T1000 (cell line): ENCODE measurements around the gene PAQR7.

Experiments
- DNase-seq: peaks from one replicate; lab custom pipeline; 2025; ENCODE audit warnings: mixed read lengths; lab: John Stamatoyannopoulos, UW

PAQR7 gene, protein sequence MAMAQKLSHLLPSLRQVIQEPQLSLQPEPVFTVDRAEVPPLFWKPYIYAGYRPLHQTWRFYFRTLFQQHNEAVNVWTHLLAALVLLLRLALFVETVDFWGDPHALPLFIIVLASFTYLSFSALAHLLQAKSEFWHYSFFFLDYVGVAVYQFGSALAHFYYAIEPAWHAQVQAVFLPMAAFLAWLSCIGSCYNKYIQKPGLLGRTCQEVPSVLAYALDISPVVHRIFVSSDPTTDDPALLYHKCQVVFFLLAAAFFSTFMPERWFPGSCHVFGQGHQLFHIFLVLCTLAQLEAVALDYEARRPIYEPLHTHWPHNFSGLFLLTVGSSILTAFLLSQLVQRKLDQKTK

DNA sequence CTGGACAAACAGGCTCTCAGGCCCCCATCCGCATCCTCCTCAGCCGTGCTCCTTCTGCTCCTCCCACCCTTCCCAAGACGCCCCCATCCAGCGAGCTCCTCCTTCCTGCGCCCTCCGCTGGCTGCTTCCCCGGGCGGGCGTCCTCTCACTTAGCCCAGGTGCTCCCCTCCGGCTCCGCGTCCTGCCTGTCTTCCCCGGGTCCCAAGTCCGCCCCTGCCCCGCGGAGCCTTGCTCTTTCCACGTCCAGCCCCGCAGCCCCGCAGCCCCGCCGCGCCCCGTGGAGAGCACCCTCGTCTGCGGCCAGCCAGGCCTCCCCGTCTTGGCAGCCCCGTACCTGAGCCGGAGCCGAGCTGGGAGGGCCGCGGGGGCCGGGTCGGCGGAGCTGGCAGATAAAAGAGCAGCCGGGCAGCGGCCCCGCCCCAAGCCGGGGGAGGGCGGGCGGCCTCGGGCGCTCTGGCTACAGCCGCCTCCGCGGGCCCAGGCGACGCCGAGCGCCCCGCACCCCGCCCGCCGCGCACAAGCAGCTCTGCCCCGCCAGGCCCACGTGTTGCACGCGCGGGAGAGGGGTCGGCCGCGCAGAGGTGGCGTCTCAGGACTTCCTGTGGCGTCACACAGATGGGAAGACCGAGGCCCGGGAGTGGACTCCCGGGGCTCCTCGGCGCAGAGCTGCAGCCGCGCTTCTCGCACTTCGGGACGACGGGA lies at the start of gene PAQR7:
Gene PAQR7, minus strand, starts transcription at position 555 of the 702 bp plus-strand sequence. CDS start 11,869 bp downstream, outside the sequence.
- DNase-seq, result peak; percentile 69

DNA sequence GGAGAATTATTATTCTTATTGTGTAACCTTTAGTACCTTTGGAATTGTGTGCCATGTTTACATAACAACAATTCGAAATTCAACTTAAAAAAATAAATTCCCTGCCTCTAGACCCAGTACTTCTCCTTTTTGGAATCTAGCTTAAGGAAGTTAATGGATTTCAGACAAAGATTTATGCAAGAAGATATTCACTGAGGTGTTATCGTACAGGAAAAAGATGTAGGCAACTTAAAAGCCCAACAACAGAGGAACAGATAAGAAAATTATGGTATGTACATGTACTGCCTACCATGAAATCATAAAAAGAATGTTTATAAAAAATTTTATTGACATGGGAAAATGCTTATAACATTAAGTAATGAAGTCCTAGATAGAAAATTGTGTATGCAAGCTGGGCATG lies 48.9 kb upstream of the PAQR7 start:
- DNase-seq, result no peak

DNA sequence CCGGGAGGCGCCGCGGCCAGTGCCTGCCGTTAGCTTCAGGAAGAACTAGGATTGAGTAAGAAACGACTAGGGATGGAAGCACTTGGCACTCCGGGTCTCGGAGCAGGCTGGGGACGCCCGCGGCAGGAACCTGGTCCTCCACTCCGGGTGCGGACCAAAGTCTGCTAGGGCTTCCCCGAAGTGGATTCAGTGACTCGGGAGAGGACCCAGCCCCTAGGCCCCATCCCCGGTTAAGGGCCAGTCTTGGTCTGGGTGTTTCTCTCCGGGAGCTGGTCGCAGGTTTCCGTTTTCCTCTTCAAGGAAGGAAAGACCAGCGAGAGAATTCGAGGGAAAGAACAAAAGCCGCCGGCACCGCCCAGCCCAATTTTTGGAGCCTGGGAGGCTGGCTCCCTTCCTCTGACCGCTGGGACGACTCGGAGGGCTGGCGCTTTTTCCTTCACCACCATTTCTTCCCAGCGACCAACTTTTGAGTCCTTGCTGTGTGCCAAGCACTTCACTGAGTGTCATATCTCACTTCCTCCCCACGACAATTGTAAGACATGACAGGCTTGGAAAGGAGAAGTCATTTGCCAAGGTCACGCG lies 47.6 kb upstream of the PAQR7 start:
- no peak for DNase-seq

DNA sequence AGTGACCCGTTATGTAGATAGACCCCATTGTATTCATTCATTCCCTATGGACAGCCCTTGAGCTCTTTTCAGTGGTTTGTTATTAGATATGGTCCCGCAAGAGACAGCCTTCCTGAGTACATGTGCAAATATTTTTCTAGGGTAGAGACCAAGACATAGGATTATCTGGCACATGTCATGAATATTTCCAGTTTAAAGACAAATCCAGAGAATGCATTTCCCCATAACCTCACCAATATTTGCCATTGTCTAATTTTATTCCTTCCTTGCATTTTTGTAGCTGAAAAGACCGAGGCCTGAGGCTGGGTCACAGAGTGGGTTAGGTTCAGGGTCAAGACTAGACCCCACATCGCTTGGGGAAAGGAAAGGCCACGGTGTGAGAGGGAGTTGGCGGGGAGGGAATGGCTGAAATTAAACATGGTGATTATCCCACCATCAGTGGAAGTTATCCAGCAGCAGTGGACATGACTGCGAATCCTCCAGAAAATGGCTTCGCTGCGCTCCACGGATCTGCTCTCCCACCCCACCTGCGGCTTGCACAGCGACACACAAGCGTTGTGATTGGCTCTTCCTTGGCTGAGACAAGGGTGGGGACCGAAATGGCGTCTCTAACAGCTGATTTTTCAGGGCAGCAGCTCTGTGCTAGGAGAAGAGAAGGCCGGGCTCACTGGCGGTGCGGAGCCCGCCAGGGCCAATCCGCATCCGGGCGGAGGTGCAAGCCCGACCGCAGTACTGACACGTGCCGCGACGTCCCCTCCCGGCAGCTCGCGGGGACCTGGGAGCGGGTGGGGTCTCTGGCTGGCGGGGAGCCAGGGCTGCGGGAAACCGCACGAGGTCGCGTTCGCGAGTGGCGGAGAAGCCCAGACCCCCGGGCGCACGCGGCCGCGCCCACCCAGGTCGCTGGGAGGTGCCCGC lies 46.8 kb upstream of the PAQR7 start:
- DNase-seq, result no peak

DNA sequence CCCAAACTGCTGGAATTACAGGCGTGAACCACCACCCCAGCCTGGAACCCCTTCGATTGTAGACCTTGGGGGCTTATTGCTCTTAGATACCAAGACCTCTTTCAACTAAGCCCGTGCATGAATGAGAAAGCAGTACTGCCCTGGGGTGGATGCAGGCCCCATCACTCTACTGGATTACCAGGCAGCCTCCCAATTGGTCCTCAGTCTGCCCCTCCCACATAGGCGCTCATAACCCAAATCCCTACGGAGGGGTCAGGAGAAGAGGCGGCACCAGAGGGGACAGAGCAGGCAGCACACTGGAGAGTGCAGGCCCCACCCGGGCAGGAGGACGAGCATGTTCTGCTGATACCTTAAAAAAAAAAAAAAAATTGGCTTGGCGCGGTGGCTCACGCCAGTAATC lies 43.1 kb upstream of the PAQR7 start:
- DNase-seq, result no peak

DNA sequence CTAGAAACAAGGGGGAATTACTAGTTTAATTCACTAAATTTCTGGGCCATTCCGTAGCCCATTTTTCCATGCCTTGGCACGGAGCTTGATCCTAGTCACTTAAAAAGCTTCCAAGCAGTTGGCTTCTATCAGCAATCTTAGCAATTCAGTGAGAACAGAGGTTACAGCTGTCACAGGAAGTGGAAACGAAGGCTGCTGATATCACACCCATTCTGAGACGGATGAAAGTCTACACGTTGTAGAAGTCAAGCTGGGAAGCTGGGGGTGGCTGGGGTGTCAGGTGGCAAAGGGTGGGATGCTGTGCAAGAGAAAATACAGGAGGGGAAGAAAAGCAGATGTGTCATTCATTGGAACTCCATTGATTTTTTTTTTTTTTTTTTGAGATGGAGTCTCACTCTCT lies 42.5 kb upstream of the PAQR7 start:
- DNase-seq, result no peak

DNA sequence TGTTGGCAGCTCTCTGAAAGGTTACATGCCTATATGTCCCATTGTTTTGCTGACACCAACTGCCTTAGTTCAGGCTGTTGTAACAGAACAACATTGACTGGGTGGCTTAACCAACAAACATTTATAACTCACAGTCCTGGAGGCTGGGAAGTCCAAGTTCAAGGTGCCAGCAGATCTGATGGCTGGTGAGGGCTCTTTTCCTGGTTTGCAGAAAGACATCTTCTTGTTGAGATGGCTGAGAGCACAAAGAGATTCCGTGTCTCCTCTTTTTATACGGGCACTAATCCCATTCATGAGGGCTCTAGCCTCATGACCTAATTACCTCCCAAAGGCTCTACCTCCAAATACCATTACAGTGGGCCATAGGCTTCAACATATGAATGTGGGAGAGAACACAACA lies 41.0 kb upstream of the PAQR7 start:
- DNase-seq, result no peak

DNA sequence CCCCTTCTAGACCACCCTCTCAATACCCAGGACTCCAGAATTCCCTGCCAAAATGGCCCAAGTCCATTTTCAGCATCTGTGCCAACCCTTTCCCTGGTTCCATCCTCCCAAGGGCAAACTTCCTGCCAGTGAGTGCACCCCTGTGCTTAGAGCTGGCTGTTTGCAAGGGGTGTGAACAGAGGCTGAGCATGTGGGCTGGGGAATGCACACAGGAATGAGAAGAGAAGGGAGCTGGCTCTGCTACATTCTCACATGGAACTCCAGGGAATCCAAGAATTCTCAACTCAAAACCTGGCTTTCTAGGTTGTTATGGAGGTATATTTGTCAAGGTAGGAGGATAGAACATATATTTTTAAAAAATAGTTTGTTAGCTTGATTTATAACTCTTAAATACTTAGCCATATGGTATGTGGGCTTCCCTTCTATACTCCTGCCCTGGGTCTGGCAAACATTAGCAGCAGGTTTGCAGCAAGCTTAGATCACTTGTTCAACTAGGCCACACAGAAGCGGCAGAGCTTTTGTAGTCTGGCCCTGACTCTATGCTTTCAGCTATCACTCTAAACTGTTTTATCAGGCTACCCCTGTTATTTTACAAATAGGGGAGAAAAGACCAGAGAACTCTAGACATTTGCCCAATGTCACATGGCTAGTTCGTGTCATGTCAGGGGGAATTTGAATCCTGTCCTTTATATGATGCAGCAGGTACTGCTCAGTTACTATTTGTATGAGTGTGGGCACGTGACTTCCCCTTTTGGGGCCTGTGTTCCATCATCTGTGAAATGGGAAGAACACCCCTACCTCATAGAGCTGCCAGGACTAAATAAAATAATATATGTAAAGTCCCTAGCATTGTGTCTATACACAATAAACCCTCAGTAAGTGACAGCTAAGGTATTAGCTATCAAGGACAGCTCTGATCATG lies 38.8 kb upstream of the PAQR7 start:
- no peak for DNase-seq

DNA sequence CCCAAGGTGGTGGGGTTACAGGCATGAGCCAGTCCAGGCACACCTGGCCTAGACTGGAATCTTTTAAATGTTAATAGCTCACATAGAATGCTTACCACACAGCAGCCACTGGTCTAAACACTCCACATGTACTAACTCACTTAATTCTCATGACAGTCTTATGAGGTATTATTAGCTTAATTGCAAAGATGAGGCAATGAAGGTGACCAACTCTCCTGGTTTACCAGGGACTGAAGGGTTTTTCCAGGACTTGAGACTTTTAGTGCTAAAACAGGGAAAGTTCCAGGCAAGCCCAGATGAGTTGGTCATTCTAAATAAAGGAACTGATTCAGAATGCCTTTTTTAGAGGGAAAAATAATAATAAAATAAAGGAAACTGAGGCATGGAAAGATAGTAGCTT lies 37.7 kb upstream of the PAQR7 start:
- no peak for DNase-seq

DNA sequence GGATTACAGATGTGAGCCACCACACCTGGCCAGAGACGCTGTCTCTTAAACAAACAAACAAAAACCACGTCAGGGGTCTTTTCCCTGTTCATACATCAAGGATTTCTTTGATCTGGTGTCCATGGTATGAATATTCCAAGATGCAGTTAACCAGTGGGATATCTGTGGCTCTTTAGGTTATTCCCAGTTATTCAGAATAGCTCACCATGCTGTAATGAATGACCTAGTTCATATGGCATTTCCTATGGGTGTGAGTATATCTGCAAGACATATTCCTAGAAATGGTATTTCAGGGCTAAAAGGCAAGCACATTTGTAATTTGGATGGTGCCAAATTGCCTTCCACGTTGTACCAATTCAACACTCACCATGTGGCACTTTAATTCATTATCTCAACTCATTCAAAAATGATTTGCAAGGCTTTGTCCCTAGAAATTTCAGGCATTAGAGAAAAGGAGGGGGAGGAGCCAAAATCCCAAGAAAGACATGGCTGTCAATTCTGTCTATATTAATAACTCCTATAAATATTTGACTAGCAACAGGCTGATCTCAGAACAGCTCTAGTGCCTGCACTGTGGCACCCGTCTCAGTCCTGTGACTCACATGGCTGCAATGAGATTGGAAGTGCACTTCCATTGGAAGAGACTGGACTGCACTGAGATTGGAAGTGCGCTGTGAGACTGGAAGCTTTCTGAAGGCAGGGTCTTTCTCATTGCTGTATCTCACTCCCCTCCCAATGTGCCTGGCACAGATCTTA lies 36.7 kb upstream of the PAQR7 start:
- DNase-seq, result no peak

DNA sequence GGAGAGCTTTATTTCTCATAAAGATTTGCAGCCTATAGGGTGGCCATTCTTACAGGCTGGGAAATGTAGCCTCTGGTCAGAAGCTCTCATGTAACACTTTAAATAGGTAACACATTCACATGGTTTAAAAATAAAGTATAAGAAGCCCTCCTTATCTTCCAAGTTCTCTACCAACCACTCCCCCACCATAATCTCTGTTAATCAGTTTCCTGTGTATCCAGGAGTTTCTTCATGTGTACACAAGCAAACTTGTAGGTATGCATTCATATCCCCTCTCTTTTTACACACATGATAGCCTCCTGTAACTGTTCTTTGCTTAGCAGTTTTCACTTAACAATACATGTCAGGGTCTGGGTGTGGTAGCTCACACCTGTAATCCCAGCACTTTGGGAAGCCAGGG lies 35.7 kb upstream of the PAQR7 start:
- no peak for DNase-seq

DNA sequence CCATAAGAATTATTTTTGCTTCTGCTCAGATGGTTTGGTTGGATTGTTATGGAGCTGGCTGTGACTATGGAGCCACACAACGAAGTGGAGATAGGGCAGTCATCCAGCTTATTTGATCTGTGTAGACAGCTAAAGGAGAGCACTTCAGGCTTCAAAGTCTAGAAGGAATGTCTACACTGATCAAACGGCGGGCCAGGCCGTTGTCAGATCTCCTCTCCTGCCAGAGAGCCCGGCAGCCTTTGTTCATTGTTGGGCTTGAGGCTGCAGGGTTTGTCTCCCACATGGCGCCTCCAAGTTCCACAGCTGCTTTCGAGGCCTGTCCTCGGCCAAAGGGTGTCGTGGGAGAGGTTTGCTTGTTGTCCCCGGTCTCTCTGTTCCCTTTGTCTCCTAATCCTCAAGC lies 33.5 kb upstream of the PAQR7 start:
- no peak for DNase-seq

DNA sequence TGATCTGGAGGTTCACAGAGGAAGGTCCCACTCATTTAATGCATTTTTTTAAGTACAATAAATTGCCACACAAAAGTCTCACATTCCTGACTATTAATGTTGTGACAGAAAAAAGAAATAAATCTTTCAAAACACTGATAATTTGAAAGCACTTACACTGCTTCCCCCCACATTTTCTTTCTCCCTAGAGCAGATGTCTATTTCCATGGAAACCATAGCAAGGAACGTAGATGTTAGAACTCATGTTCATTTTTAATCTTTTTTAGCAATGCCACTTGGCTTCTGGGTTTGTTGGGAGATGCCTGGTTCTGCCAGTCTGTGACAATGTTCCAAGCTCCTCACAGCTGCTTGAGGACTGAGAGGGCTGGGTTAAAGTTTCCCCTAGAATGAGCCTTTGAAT lies 32.7 kb upstream of the PAQR7 start:
- no peak for DNase-seq

DNA sequence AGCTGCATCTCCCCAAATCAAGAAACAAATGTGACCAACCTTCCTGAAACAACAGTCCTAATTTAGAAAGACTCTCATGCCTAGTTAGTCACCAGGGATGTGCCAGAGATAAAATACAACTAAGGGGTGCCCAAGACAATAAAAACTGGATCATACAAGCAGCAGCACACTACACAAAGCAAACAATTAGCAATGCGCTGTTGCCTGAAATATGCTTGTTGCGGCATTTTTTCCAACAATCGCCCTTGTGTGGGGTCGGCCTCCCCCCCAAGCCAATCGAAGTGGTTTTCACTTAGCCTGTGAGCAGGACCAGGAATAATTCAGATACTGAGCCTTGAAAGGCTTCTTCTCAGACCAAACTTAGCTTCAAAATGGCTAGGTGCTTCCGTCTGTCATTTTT lies 32.1 kb upstream of the PAQR7 start:
- DNase-seq, result no peak

DNA sequence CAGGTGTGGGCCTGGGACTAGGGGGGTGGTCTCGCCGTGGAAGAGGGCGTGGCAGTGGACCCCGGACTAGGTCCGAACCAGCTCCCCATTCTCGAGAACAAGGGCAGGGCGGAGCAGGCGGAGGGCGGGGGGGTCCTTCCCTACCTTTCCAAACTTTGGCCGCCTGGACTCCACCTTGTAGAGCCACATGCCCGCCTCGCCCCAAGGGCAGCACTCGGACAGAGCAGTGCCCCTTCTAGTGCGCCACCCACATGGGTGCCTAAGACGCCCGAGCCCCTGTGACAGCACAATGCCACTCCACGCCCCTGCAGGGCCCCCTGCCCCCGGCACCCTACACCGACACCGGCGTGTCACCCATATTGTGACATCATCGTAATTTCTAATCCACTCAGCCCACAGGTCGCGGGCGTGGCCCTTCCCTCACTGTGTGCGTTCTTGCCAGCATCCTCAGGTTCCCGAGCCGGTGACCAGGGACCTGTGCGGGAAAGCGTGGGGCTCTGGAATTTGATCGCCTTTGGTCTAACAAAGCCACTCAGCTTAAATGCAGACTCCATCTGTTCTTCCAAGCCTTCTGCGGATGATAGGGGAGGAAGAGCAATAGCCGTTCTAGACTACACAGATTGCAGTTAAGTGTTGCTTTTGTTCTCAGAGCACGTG lies 31.3 kb upstream of the PAQR7 start:
- DNase-seq, result no peak

DNA sequence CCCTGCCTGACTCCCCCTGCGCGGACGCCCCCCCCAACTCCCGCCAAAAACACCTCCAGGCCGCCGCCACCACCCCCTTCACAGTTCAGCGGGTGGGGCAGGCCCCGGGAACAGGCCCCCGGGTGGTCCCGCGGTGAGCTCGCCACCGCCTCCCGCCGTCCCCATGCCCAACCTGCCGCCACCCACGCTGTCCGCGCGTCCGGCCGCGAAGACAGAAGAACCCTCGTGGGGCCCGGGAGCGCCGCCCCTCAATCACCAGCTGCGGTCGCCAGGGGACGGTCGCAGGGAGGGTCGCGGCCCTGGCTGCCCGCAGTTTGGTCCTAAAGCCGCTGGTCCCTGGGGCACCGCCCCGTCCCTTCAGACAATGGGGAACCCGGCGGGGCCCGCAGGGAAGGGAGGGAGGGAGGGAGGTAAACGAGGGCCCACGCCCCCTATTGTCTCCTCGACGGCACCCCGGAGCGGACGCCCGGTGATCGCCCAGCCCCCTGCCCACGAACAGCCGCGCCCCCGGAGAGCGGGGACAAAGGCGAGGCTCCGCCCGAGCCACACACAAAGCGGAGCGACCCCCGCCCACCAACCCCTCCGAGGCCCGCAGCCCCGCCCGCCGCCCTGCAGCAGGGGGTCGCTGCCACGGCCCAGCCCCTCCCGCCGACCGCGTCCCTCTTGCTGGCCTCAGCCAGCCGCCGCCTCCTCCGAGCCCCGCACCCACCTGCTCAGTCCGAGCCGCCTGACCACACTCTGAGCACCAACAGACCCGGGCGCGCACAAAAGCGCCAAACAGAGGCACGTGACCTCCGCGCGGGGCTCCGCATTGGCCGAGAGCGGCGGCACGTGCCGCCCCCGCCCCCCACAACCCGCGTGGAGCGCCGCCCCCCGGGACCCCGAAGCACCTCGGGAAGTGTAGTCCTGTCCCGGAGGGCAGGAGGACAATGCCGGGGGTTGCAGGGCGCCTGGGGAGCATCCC lies 30.5 kb upstream of the PAQR7 start, which contains the start of gene STMN1:
Gene STMN1, minus strand, starts transcription at position 740 of the 964 bp plus-strand sequence. CDS start 1,743 bp downstream, outside the sequence.
- DNase-seq, result peak; percentile 81

DNA sequence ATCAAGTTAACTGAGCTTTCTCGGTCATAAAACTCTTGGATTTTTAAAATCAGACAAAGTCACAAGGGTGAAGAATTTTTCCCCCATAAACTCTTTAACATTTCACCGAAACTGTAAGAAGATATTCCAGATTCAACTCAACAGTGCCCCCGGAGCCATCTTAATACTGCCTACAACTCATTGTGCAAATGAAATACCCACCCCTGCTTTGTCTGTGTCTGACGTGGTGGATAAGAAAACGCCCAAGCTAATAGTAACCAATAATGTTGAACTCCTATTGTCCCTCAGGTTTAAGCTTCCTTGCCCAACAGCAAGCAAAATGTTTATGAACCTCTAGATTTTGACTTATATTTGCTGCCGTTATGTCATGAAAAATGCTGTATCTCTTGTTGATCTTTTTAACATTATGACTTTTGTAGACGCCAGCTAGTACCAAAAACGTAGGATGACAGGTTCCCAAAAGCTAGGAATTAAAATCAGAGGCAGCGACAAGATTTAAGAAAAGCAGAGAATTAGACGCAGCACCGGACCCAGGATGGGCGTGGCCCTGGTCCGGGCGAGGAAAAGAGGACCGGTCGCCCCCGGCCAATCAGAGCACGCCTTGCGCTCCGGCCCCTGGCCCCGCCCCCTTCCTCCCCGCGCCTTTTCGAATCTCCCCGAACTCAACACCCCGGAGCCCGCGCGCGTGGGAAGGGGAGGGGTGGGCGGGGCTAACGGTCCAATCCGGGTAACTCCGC lies 29.6 kb upstream of the PAQR7 start:
- DNase-seq, result peak; percentile 89

DNA sequence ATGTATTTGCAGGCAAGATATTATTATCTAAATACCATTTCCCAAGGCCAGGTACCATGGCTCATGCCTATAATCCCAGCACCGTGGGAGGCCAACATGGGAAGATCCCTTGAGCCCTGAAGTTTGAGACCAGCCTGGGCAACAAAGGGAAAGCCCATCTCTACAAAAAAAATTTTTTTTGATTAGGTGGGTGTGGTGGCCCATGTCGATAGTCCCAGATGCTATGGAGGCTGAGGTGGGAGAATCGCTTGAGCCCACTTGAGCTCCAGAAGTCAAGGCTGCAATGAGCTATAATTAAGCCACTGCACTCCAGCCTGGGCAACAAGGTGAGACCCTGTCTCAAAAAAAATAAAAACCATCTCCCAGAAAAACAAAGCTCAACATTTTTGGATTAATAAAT lies 28.5 kb upstream of the PAQR7 start:
- no peak for DNase-seq
